ENCODE measurements around the gene APH1A. TPM values are rescaled to one million over a fixed set of nuclear protein-coding genes. Genes with fewer than 3 reads are reported as not detected.
A peak's percentile ranks its signal among the peaks of the same experiment; 100 is the strongest.

The APH1A gene
- total and polyA plus RNA-seq, 2 of the 13 experiments (the other 11 are each of a cell fraction or from before 2014, with no cell fraction given) = 114 to 130 TPM

DNA sequence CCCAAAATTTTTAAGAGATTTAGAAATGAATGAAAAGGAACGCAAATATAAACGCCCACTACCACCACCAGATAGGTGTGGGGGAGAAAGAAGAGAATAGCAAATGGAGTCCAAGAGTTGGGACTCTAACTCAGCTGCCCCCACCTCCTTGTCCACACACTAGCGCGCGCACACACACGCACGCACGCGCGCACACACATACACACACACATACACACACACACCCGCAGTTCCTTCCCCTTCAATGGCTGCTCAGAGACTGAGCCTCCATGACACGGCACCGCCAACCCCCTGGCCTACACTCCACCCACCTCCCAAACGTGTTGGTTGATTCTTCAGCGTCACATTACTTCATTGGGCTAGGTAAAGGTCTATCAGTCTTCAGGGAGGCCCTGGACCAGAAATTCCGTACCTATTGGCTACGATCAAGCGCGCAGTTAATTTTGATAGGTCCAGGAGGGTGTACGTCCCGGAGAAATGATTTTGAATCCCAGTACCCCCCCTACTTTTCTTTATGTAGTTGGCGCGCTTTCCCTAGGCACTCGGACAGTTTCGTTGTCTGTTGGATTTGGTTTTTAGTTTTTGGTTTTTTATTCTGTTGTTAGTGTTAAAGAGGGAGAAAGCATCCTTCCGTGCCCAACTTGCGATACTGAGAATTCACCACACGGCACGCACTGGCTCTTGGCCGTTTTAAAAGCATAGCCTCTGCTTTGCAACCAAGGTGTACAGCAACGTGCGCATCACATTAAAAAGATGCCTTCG lies 32.8 kb downstream of the APH1A start, which contains the start of gene ANP32E (continued):
- TF ChIP-seq, protein P1, sequence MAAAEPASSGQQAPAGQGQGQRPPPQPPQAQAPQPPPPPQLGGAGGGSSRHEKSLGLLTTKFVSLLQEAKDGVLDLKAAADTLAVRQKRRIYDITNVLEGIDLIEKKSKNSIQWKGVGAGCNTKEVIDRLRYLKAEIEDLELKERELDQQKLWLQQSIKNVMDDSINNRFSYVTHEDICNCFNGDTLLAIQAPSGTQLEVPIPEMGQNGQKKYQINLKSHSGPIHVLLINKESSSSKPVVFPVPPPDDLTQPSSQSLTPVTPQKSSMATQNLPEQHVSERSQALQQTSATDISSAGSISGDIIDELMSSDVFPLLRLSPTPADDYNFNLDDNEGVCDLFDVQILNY (CRISPR knock-in tag; conservative IDR thresholded peaks at IDR 0.05) = peak; percentile 76
- TF ChIP-seq ZNF124 (CRISPR knock-in tag; IDR thresholded peaks at IDR 0.05) (0 out of 2 replicates have a peak, but pooled peaks have one; percentile 56), ELF3 (CRISPR knock-in tag; IDR thresholded peaks at IDR 0.05) (peak; percentile 87), ZNF460 (CRISPR knock-in tag; IDR thresholded peaks at IDR 0.05; ENCODE audit: borderline replicate concordance) (no peak), KLF9 (CRISPR knock-in tag; IDR thresholded peaks at IDR 0.05; ENCODE audit: low read depth) (no peak), HNRNPK (IDR thresholded peaks at IDR 0.05; ENCODE audit: low read depth, low read length, poor library complexity, severe bottlenecking) (no peak), ZNF850 (CRISPR knock-in tag; conservative IDR thresholded peaks at IDR 0.05) (no peak), ZNF121 (CRISPR knock-in tag; IDR thresholded peaks at IDR 0.05) (no peak)
- TF ChIP-seq, protein P2, sequence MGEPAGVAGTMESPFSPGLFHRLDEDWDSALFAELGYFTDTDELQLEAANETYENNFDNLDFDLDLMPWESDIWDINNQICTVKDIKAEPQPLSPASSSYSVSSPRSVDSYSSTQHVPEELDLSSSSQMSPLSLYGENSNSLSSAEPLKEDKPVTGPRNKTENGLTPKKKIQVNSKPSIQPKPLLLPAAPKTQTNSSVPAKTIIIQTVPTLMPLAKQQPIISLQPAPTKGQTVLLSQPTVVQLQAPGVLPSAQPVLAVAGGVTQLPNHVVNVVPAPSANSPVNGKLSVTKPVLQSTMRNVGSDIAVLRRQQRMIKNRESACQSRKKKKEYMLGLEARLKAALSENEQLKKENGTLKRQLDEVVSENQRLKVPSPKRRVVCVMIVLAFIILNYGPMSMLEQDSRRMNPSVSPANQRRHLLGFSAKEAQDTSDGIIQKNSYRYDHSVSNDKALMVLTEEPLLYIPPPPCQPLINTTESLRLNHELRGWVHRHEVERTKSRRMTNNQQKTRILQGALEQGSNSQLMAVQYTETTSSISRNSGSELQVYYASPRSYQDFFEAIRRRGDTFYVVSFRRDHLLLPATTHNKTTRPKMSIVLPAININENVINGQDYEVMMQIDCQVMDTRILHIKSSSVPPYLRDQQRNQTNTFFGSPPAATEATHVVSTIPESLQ (CRISPR knock-in tag; conservative IDR thresholded peaks at IDR 0.05) = no peak
- TF ChIP-seq, protein P3, sequence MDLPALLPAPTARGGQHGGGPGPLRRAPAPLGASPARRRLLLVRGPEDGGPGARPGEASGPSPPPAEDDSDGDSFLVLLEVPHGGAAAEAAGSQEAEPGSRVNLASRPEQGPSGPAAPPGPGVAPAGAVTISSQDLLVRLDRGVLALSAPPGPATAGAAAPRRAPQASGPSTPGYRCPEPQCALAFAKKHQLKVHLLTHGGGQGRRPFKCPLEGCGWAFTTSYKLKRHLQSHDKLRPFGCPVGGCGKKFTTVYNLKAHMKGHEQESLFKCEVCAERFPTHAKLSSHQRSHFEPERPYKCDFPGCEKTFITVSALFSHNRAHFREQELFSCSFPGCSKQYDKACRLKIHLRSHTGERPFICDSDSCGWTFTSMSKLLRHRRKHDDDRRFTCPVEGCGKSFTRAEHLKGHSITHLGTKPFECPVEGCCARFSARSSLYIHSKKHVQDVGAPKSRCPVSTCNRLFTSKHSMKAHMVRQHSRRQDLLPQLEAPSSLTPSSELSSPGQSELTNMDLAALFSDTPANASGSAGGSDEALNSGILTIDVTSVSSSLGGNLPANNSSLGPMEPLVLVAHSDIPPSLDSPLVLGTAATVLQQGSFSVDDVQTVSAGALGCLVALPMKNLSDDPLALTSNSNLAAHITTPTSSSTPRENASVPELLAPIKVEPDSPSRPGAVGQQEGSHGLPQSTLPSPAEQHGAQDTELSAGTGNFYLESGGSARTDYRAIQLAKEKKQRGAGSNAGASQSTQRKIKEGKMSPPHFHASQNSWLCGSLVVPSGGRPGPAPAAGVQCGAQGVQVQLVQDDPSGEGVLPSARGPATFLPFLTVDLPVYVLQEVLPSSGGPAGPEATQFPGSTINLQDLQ (CRISPR knock-in tag; IDR thresholded peaks at IDR 0.05) = no peak
- TF ChIP-seq, protein P4, sequence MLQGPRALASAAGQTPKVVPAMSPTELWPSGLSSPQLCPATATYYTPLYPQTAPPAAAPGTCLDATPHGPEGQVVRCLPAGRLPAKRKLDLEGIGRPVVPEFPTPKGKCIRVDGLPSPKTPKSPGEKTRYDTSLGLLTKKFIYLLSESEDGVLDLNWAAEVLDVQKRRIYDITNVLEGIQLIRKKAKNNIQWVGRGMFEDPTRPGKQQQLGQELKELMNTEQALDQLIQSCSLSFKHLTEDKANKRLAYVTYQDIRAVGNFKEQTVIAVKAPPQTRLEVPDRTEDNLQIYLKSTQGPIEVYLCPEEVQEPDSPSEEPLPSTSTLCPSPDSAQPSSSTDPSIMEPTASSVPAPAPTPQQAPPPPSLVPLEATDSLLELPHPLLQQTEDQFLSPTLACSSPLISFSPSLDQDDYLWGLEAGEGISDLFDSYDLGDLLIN (CRISPR knock-in tag; IDR thresholded peaks at IDR 0.05; ENCODE audit: borderline replicate concordance) = no peak
- TF ChIP-seq, protein P5, sequence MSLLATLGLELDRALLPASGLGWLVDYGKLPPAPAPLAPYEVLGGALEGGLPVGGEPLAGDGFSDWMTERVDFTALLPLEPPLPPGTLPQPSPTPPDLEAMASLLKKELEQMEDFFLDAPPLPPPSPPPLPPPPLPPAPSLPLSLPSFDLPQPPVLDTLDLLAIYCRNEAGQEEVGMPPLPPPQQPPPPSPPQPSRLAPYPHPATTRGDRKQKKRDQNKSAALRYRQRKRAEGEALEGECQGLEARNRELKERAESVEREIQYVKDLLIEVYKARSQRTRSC (CRISPR knock-in tag; IDR thresholded peaks at IDR 0.05; ENCODE audit: low read depth) = no peak
- TF ChIP-seq, protein P6, sequence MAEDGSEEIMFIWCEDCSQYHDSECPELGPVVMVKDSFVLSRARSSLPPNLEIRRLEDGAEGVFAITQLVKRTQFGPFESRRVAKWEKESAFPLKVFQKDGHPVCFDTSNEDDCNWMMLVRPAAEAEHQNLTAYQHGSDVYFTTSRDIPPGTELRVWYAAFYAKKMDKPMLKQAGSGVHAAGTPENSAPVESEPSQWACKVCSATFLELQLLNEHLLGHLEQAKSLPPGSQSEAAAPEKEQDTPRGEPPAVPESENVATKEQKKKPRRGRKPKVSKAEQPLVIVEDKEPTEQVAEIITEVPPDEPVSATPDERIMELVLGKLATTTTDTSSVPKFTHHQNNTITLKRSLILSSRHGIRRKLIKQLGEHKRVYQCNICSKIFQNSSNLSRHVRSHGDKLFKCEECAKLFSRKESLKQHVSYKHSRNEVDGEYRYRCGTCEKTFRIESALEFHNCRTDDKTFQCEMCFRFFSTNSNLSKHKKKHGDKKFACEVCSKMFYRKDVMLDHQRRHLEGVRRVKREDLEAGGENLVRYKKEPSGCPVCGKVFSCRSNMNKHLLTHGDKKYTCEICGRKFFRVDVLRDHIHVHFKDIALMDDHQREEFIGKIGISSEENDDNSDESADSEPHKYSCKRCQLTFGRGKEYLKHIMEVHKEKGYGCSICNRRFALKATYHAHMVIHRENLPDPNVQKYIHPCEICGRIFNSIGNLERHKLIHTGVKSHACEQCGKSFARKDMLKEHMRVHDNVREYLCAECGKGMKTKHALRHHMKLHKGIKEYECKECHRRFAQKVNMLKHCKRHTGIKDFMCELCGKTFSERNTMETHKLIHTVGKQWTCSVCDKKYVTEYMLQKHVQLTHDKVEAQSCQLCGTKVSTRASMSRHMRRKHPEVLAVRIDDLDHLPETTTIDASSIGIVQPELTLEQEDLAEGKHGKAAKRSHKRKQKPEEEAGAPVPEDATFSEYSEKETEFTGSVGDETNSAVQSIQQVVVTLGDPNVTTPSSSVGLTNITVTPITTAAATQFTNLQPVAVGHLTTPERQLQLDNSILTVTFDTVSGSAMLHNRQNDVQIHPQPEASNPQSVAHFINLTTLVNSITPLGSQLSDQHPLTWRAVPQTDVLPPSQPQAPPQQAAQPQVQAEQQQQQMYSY (CRISPR knock-in tag; IDR thresholded peaks at IDR 0.05) = no peak
- TF ChIP-seq, protein P7, sequence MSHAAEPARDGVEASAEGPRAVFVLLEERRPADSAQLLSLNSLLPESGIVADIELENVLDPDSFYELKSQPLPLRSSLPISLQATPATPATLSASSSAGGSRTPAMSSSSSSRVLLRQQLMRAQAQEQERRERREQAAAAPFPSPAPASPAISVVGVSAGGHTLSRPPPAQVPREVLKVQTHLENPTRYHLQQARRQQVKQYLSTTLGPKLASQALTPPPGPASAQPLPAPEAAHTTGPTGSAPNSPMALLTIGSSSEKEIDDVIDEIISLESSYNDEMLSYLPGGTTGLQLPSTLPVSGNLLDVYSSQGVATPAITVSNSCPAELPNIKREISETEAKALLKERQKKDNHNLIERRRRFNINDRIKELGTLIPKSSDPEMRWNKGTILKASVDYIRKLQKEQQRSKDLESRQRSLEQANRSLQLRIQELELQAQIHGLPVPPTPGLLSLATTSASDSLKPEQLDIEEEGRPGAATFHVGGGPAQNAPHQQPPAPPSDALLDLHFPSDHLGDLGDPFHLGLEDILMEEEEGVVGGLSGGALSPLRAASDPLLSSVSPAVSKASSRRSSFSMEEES (CRISPR knock-in tag; IDR thresholded peaks at IDR 0.05) = peak; percentile 76

Measured in HepG2 (cell line).